RPMI7951 (cell line): ENCODE measurements around the gene RGS2. TPM values are rescaled to one million over a fixed set of nuclear protein-coding genes. Genes with fewer than 3 reads are reported as not detected.

Experiments used
- DNase-seq: peaks from one replicate; pipeline ENCODE4 v3.0.0-alpha.2; 2012; ENCODE audit warnings: low read depth
- total RNA-seq: library from RNA; depleted of rRNA; stranded (reverse); fragments of >200 nt; shearing (Covaris generic); gene quantifications from 2 replicates; pipeline ENCODE4 v1.2.3, GENCODE V29; 2014

The RGS2 gene
- total RNA-seq, 1 experiment from 2014 or later: 26.9 TPM

GRCh38 chr1:192795916-192796618 is 12.8 kb upstream of the RGS2 start:
- DNase-seq: no peak

DNA sequence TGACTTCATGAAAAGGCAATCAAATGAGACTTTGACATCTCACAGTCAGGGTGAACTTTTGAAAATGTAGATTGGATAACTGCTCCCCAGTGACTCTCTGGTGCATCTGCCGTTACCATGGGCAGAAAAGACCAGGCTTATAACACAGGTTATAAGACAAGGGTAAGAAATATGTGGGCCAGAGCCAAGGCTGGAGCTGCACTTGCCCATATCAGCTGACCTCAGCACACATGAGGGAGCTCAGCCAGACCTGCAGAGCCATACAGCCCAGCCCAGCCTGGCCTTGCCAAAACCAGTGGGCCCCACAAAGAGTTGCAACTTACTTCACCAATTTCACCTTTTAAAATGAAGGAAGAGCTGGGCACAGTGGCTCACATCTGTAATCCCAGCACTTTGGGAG is 11.7 kb upstream of the RGS2 start:
- DNase-seq: no peak

DNA sequence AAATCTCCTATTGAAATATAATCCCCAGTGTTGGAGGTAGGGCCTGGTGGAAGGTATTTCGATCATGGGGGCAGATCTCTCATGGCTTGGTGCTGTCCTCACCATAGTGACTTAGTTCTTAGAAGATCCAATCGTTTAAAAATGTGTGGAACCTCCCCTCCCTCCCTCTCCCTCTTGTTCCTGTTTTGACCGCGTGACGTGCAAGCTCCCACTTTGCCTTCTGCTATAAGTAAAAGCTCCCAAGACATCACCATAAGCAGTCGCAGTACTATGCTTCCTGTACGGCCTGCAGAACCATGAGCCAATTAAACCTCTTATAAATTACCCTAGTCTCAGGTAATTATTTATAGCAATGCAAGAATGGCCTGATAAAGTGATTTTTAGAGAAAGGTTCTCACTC is 10.9 kb upstream of the RGS2 start:
- no peak for DNase-seq

DNA sequence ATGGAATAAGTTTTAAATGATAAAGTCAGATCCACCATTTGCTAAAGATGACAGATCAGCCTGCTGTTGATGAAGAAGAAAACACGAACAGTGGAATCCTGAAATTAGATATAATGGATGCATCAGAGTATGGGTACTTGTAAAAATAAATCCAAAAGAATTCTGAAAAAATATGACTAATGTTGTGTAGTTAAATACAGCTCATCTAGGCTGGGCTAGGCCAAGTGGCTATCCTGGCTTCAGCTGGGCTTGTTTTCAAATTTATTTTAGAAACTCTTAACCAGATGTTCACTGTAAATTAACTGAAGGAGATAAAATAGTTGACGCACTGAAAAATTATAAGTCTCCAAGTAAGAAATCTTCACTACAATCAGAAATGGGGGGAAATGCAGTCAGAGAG is 7.4 kb upstream of the RGS2 start:
- DNase-seq: no peak

- no peak for DNase-seq
Observed at GRCh38 chr1:192802406-192802805, 6.4 kb upstream of the RGS2 start.

DNA sequence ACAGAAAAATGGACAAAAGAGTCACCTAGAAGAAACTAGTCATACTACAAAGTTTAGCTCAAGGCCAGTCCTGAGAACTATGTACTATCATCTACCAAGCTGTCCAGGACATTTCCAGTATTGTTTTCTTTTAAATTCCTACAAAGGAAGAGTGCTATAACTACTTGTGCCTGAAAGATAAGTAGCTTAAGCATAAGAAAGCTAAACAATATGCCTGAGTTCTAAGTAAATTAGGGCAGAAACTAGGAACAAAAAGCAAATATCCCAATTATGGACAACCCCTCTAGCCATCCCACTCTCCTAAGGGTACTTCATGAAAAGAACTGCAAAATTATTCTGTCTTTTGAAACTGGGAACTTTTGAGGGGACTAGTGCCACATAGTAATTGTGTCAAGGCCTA is 5.3 kb upstream of the RGS2 start:
- no peak for DNase-seq

GRCh38 chr1:192805832-192806323 is 3.0 kb upstream of the RGS2 start:
- peak; percentile 87 for DNase-seq

DNA sequence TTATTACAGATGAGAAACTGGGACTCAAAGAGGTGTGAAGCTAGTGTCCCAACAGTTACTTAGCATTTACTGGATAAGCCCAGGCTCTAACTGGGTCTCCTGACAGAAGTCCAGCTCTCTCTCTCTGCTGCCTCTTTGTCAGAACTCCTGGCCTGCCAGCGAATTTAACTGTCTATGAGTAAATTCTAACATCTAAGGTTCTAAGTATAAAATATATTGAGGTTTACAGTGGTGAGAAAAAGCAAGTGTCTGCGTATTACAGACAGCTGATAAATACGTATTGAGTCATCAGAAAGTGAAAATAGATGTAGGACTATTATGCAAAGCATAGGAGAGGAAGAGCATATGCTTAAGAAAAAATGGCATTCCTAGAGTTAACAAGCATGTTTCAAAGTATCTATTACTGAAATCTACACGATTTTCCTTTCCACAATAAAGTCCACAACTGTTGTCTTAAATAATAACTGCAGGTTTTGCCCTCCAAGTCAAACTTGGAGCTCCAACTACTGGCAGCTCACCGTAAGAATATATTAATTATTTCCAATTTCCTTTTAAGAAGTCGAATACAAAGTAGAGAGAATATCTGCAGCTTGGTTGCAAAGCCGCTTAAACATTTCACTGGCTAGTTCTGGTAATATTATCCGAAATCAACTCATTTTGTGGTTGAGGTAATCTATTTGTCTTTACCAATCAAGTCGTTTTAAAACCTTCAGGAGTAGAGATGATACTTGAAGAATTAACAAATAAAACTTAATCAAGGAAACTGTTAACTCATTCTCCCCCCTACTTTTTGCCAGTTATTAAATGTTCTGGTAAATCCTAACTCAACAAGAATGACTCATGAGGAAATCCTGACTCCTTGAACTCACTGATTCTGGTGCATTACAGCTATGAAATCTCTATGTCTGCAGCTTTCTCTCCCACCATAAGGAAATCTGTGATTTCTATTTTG is 1.4 kb upstream of the RGS2 start:
- DNase-seq: peak; percentile 52

DNA sequence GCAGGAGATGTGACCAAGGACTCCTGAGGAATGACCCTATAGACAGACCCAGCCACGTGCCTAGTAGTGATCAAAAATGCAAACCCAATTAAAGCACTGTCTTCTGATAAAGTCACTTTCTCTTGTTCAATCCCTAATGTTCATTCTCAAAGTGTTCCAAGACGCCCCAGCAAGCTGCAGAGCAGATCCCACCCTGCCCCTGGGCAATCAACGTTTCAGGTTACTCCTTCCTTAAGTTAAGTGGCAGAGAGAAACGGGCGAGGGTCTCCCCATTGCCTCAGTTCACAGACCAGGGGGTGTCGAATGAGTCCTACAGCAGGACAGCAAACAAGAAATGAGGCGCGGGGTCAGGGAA is 699 bp upstream of the RGS2 start:
- DNase-seq: peak; percentile 32

- peak; percentile 50 for DNase-seq
Observed at GRCh38 chr1:192809307-192810252, 741 bp downstream of the RGS2 start.

DNA sequence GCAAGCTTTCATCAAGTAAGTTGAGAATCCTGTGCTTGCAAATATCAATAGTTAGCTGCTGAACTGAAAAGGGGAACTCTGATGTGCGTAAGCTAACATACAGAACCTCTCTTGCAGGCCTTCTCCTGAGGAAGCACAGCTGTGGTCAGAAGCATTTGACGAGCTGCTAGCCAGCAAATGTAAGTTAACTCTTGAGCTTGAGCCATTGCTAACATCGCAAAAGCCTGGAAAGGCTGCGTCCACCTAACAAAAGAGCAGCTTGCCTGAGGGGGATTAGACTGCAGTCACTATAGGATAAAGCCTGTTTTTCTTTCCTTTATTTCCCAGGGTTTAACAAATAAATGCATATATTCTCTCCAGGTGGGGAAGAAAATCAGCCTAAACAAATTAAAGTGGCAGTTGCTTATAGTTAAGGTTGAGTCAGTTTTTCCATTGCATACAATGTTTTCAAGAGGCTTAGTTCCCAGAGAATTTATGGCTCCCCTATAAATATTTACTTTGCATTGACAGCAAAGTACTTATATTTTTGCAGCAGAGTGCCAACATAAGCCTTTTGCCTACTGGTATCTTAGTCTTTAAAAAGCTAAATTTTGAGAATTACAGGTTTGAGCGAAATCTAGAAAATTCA is 1.5 kb downstream of the RGS2 start:
- DNase-seq: peak; percentile 15

DNA sequence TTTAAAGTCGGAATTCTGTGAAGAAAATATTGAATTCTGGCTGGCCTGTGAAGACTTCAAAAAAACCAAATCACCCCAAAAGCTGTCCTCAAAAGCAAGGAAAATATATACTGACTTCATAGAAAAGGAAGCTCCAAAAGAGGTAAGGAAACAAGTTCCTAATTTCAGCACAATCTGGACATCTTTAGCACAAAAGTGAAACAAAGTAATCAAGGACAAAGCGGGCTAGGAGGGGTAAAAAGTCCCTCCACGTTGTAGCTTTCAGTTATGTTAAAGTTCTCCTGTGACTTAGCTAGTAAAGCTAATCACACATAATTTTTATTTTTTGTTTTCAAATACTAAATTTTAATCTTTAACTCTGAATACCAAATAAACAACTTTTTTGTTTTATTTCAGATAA is 2.2 kb downstream of the RGS2 start:
- DNase-seq: no peak

GRCh38 chr1:192811594-192812239 is 2.9 kb downstream of the RGS2 start:
- DNase-seq: no peak

DNA sequence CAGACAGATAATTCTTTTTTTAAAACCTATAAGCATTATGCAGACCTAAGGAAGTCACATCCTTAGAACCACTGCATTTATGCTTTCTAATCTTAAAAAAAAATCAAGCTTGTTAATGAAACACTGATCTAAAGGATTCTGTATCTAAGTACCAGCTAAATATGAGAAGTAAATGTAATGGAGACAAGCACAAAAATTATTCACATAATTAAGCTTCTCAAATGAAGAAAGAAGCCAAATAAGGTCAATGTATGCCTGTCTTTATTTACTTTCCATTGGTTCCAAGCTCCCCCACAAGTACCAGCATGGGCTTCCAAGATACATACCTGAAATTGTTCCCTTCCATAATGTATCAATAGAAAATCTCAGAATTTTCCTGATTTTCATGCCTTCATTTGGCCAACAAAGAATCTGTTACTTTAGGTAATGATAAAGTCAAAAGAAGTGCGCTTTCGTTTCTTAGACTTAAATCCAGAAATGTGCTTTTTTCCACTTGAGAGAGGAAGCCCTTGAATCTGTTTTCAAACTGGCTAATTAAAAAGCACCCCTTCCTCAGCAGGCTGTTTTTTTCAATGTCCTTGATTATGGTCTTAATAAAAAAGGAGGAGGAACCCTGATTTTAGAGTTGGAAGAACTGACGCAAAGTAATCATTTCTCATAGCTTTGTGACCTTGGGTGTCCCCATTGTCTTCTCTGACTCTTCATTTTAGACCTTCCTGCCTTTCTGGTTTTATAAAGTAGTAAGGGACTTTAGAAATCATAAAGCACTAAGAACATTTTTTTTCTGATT is 3.8 kb downstream of the RGS2 start:
- DNase-seq: no peak

- DNase-seq: no peak
Observed at GRCh38 chr1:192814805-192815204, 6.0 kb downstream of the RGS2 start.

- no peak for DNase-seq
Observed at GRCh38 chr1:192817246-192817645, 8.4 kb downstream of the RGS2 start.

GRCh38 chr1:192821296-192821695 is 12.5 kb downstream of the RGS2 start:
- DNase-seq: no peak

DNA sequence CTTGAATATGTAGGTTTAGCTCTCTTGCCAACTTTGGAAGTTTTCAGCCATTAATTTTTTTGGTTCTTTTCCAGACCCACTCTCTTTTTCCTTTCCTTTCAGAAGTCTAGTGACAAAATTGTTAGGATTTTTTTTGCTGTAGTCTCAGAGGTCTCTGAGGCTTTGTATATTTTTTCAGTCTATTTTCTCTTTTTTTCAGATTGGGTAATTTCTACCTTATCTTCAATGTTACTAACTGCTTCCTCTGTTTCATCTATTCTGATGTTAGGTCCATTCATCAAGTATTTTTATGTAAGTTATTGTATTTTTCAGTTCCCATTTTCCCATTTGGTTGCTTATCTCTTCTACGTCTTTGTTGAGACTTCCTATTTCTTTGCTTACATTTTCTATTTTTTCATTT is 15.7 kb downstream of the RGS2 start:
- DNase-seq: no peak

- peak; percentile 66 for DNase-seq
Observed at GRCh38 chr1:192826791-192827546, 18.1 kb downstream of the RGS2 start.
